A673 (cell line): Measurements from ENCODE around the gene CTNNA2. TPM values are rescaled to one million over a fixed set of nuclear protein-coding genes. Genes with fewer than 3 reads are reported as not detected.

ENCODE experiments used
- BruUV-seq: library from RNA; stranded (reverse); fragments of 400-500 nt; replicated peaks from 2 replicates; lab custom pipeline; 2021; lab: Mats Ljungman, UMichigan
- CTCF ChIA-PET: fragments of 300-600 bp; sonication (Branson Sonifier 250); formaldehyde crosslinking; loops from one replicate; lab custom pipeline; 2022; ENCODE audit warnings: antibody characterized with exemption; lab: Charles Lee
- POLR2A ChIA-PET: fragments of 300-600 bp; sonication (Branson Sonifier 250); formaldehyde crosslinking; loops from one replicate; lab custom pipeline; 2022; ENCODE audit warnings: antibody characterized with exemption; ENCODE audit not compliant: low non-redundant PET; lab: Charles Lee
- DNase-seq: peaks from one replicate; pipeline ENCODE4 v3.0.0-alpha.2; 2015; ENCODE audit warnings: low spot score
- H3K27ac ChIP-seq: fragments of 200-600 bp; sonication (generic); 2 replicates; pipeline ENCODE4 v1.5.1; 2016; ENCODE audit warnings: mixed run types, low read depth, mild to moderate bottlenecking, mixed read lengths, antibody characterized with exemption, low read length; ENCODE audit not compliant: poor library complexity, severe bottlenecking
- H3K27me3 ChIP-seq: fragments of 200-600 bp; sonication (generic); replicated peaks from 2 replicates; pipeline ENCODE4 v1.6.1; 2017; ENCODE audit warnings: mixed run types, low read depth, mild to moderate bottlenecking, mixed read lengths, antibody characterized with exemption, low read length; ENCODE audit not compliant: insufficient read depth, poor library complexity
- H3K36me3 ChIP-seq: fragments of 200-600 bp; sonication (generic); 2 replicates; pipeline ENCODE4 v1.6.1; 2016; ENCODE audit warnings: mixed run types, mild to moderate bottlenecking, mixed read lengths, antibody characterized with exemption, low read length; ENCODE audit not compliant: insufficient read depth, poor library complexity, severe bottlenecking
- H3K4me1 ChIP-seq: fragments of 200-600 bp; sonication (generic); 2 replicates; pipeline ENCODE4 v1.6.1; 2017; ENCODE audit warnings: mixed run types, mild to moderate bottlenecking, mixed read lengths, antibody characterized with exemption, low read length; ENCODE audit not compliant: insufficient read depth, poor library complexity, severe bottlenecking
- H3K4me3 ChIP-seq: fragments of 200-600 bp; sonication (generic); 2 replicates; pipeline ENCODE4 v1.5.1; 2016; ENCODE audit warnings: low read depth, mixed run types, mild to moderate bottlenecking, mixed read lengths, low read length; ENCODE audit not compliant: poor library complexity, severe bottlenecking
- H3K9me3 ChIP-seq: fragments of 200-600 bp; sonication (generic); 2 replicates; pipeline ENCODE4 v1.6.1; 2016; ENCODE audit warnings: mixed run types, low read depth, mild to moderate bottlenecking, mixed read lengths, antibody characterized with exemption, low read length; ENCODE audit not compliant: poor library complexity, severe bottlenecking
- EZH2 ChIP-seq: fragments of 200-600 bp; sonication (generic); IDR thresholded peaks from 2 replicates; pipeline ENCODE4 v1.6.1; 2017; ENCODE audit warnings: borderline replicate concordance, low read depth, mild to moderate bottlenecking, mixed read lengths, antibody characterized with exemption, low read length; ENCODE audit not compliant: poor library complexity, severe bottlenecking
- intact Hi-C: fragments of 100-400 bp; cut with micrococcal nuclease; formaldehyde crosslinking; loops from one replicate; pipeline ENCODE4 v1.10.0; 2022; ENCODE audit not compliant: unreplicated experiment
- total RNA-seq: library from RNA; stranded (reverse); gene quantifications from 2 replicates; pipeline ENCODE4 v1.2.3, GENCODE V29; 2021
- TF ChIP-seq, protein P1 (sequence below): fragments of 300-800, 200-600 bp; sonication (generic); conservative IDR thresholded peaks from 2 replicates; pipeline ENCODE4 v1.5.1; 2017; ENCODE audit warnings: low read depth, mild to moderate bottlenecking, antibody characterized with exemption, low read length, moderate library complexity, mixed read lengths

CTNNA2 gene
- total RNA-seq, 1 experiment from 2014 or later: not detected

DNA sequence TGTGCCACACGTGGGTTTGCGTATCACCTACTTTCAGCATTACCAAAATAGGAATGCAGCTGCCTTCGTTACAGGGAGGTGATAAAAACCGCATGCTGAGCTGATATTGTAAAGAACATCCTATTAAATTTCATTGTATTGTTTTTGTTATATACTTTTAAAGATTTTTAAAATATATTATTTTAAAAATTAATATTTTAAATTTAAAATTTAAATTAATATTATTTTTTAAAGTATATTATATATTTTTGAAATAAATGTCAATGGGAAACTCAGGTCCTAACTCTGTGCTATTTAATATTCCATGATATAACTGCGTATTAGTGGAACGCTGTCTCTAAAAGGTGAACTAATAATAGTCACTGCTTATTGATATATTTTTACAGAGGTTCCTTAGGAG lies 51.2 kb downstream of the CTNNA2 start:
- Histone ChIP-seq H3K27ac (no peak overlapping the region), H3K36me3 (no peaks in the 10 kb centered on the region), H3K4me3 (no peak overlapping the region), H3K9me3 (no peaks in the 10 kb centered on the region), H3K4me1 (no peaks in the 10 kb centered on the region), H3K27me3 (no peaks in the 10 kb centered on the region)
- ChIA-PET POLR2A (no interaction called here), CTCF (no interaction called here)
- no peak for DNase-seq
- BruUV-seq: no TSS peak
- TF ChIP-seq, protein P1, sequence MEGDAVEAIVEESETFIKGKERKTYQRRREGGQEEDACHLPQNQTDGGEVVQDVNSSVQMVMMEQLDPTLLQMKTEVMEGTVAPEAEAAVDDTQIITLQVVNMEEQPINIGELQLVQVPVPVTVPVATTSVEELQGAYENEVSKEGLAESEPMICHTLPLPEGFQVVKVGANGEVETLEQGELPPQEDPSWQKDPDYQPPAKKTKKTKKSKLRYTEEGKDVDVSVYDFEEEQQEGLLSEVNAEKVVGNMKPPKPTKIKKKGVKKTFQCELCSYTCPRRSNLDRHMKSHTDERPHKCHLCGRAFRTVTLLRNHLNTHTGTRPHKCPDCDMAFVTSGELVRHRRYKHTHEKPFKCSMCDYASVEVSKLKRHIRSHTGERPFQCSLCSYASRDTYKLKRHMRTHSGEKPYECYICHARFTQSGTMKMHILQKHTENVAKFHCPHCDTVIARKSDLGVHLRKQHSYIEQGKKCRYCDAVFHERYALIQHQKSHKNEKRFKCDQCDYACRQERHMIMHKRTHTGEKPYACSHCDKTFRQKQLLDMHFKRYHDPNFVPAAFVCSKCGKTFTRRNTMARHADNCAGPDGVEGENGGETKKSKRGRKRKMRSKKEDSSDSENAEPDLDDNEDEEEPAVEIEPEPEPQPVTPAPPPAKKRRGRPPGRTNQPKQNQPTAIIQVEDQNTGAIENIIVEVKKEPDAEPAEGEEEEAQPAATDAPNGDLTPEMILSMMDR: no peak
- TF ChIP-seq EZH2: no peak
- intact Hi-C loops: no loop called here

- CTCF ChIA-PET: no interaction called here
- H3K27ac ChIP-seq: no peak overlapping the region
- BruUV-seq: no TSS peak
These were observed 56.2 kb downstream of the CTNNA2 start for GRCh38 chr2:79569048-79569447.

GRCh38 chr2:79573895-79574674 lies 61.2 kb downstream of the CTNNA2 start:
- ChIA-PET POLR2A (no interaction called here), CTCF (no interaction called here)
- H3K9me3 ChIP-seq: no peaks in the 10 kb centered on the region
- peaks cover 4% of the 10 kb centered on the region for H3K27me3 ChIP-seq
- H3K4me1 ChIP-seq: no peaks in the 10 kb centered on the region
- H3K4me3 ChIP-seq: no peak overlapping the region
- no peak for DNase-seq
- no peaks in the 10 kb centered on the region for H3K36me3 ChIP-seq
- TF ChIP-seq, protein P1: no peak
- TF ChIP-seq EZH2: no peak
- no TSS peak for BruUV-seq
- intact Hi-C loops: no loop called here
- no peak overlapping the region for H3K27ac ChIP-seq

More at GRCh38 chr2:79569048-79569447, 56.2 kb downstream of the CTNNA2 start:
- no peaks in the 10 kb centered on the region for H3K9me3 ChIP-seq
- no peaks in the 10 kb centered on the region for H3K36me3 ChIP-seq
- no peaks in the 10 kb centered on the region for H3K4me1 ChIP-seq
- DNase-seq: no peak
- TF ChIP-seq, protein P1: no peak
- TF ChIP-seq EZH2: no peak
- no peak overlapping the region for H3K4me3 ChIP-seq
- H3K27me3 ChIP-seq: no peaks in the 10 kb centered on the region
- intact Hi-C loops: no loop called here
- POLR2A ChIA-PET: no interaction called here
